NCI-H2081 treated with DMSO at 0.1 percent for 48 hours (cell line): Measurements from ENCODE around the gene GMFB.

Experiments used
- DNase-seq: peaks from one replicate; lab custom pipeline; 2025; lab: John Stamatoyannopoulos, UW

Gene GMFB

DNA sequence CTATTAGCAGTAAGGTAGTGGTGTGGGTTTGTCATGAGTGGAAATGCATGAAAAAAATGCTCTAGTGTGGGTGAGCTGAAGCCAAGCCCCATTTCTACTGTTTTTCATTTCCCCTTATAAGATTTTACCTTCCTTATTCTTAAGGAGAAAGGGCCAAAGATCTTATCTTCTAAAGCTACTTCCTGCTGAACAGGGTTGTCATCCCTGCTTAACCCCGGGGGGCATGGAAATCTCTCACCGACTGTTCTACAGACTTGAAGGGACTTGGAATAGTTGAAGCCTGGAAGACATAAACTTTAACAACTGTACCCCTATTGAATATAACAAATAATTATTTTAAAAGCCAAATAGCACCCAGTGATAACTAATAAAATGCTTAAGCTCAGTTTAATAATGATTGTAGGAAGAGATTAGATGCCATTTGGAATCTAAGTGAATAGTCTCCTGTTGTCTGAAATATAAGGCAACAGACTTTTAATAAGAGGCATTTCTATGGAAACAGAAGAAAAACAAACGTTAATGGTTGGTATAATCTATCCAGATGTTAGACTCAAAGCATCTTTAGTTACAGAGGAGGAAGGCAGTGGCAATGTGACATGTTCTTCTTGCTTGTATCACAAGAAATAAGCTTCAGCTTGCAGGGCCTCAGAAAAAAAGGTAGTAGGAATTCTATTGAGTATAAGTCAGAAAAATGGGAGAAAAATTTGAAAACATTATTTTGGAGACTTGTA lies 1.8 kb upstream of the GMFB start:
- no peak for DNase-seq

DNA sequence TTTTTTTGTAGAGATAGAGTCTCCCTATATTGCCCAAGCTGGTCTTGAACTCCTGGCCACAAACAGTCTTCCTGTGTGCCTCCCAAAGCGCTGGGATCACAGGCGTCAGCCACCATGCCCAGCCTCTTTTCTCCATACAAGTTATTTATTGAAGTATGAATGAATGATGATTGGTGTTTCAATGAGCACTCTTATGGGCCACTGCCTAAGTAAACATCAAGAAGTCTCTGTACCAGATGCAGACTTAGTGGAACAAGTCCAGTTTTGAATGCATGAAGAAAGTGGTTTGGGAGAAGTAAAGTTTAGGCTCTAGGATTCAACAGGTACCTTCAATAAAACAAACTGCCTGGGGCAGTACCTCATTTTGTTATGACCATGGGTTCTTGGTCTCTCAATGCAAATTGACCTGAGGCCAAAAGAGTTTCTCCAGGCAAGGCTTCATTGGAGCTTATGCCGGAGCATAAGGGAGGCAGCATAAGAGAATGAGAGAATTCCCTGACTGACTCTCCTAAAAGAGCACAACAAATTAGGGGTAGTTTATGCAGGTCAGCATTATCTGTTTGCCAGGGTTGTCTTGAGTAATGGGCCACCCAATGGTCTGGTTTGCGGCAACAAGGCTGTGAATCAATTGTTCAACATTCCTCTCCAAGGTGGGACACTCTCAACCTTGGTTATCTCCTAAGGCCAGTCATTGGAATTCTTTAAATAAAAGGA lies 1.1 kb upstream of the GMFB start:
- DNase-seq: no peak

- DNase-seq: no peak
Measured at GRCh38 chr14:54489318-54489683, 521 bp upstream of the GMFB start.

GRCh38 chr14:54488318-54488645 lies 498 bp downstream of the GMFB start:
- DNase-seq: no peak

DNA sequence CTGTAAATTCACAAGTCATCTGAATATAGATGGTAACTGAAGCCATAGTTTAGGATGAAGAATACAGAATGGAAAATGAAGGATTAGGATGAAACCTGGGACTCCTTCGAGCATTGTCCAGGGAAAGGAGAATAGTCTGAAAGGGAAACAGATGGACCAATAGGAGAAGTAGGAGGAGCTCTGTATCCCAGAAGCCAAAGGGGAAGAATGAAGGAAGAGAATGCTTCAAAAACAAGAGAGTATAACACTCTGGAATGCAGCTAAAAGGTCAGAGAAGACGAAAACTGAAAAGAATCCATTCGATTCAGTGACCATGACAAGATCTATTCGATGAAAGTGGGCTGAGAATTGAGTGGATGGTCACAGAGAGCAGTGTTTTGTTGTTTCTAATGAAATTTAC lies 1.0 kb downstream of the GMFB start:
- DNase-seq: no peak

- DNase-seq: no peak
Measured at GRCh38 chr14:54486685-54487084, 2.1 kb downstream of the GMFB start.

DNA sequence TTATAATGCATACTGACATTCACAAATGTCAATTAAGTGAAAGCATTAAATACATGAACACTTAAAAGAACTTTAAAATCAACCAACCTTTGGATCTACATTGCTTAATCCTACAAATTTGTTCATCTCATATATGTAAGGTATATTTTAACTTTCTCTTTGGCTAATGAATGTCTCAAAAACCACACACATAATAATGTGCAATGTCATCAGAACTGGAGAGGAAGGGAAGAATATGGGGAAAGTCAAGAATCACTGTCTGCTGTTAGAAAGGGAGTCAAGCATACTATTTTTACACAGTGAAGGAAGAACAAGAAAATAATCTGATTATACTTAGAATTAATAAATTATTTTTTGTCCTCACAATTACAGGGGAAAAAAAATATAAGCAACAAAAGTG lies 4.9 kb downstream of the GMFB start:
- DNase-seq: no peak

DNA sequence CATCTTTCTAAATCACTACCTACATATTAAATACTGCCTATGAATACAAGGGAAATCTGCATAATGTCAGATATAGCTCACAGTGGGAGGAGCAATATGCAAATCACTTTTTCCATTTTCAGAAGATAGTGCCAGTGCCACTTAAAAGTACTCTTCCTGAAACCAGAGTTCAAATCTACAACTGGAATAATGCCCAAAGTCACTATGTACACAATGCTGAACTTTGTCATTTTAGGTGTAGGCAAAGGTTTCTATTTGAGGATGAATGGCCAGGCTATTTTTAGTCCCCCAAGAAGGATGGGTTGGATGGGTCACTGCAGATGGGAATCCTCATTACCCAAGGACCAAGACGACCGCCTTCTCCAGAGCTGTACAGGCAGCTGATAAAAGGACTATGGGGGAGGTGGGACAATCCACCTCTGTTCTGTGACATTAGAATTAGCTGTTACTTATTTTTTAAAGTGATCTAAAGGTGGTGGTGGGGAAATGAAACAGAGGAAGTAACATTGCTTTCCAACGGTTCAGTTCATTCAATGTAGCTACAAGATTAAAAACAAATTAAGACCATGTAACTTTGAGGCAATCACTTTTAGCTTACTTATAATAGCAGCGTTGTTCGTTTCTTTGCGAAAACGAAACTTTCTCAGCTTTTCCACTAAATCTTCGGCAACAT lies 5.6 kb downstream of the GMFB start:
- DNase-seq: no peak

DNA sequence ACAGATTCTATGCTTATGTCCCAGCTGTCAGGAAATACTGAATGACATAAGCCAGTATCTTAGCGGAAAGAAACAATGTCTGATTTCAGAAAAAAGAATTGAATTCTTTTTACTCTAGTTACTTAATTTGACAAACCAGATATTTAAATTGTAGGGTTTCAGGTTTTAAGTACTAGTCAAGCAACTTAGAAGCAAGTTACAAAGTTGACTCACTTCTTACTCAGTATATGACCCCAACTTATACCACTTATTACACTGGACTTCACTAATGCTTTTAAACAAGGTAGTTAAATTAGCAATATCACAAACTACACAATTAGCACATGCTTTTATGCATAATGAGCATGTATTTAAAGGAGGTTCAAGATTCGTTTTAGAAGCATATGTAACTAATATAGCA lies 7.1 kb downstream of the GMFB start:
- DNase-seq: no peak

DNA sequence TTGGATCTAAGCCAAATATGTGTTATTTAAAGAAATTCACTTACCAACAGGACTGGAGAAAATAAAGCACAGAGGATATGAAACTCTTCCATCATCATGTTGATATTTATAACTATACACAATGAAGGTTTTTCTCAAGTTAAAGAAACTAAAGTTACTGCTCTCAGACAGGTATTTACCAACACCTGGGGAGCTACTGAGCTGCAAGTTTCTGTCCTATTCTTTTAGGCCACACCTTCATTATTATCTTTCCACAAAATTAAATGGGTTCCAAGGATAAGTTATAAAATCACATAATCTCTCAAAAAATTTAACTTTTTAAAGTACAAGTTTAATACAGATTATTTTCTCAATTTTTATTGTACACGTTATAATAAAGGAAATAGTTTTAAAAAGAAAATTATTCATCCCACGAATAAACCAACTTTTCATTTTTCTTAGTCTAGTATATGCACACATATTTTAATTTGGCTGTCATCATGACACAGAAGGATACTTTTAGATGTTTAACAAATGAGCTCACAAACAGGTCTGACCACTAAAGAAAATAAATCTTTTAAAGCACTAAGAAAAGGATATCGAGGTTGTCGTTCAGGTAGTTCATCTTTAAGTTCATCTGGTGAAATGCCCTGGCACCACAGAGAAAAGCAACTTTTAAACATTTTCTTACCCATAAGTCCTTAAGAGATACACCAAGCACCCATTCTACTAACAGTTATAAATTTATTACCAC lies 7.8 kb downstream of the GMFB start:
- no peak for DNase-seq

- no peak for DNase-seq
Measured at GRCh38 chr14:54478636-54479215, 10.1 kb downstream of the GMFB start.

- DNase-seq: no peak
Measured at GRCh38 chr14:54475911-54476310, 12.9 kb downstream of the GMFB start.

GRCh38 chr14:54475187-54475899 lies 13.4 kb downstream of the GMFB start:
- no peak for DNase-seq

DNA sequence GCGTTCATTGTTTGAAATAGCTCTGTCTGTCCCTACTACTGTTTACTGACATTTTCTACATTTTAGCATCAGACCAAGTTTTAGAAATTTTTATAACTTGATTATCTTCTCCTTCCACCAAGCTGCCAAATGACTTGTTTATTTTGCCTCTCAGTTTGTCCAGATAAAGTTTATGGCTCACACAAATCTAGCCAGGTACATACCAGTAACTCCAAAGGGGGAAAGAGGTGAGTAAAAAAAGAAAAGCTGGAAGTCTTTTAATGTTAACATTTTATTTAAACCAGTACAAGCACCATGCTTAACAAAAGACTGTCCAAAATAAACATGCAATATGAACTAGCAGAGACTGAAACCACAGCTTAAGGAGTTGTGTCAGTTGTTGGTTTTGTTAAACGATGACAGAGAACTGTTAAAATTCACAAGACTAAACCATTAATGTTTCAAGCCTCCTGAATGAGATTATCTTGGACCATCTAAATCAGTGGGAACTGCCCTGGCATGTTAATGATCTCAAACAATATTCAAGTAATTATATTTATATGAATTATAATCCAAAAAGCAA lies 14.5 kb downstream of the GMFB start:
- no peak for DNase-seq

- no peak for DNase-seq
Measured at GRCh38 chr14:54472315-54472714, 16.5 kb downstream of the GMFB start.

GRCh38 chr14:54471641-54472040 lies 17.1 kb downstream of the GMFB start:
- DNase-seq: no peak

DNA sequence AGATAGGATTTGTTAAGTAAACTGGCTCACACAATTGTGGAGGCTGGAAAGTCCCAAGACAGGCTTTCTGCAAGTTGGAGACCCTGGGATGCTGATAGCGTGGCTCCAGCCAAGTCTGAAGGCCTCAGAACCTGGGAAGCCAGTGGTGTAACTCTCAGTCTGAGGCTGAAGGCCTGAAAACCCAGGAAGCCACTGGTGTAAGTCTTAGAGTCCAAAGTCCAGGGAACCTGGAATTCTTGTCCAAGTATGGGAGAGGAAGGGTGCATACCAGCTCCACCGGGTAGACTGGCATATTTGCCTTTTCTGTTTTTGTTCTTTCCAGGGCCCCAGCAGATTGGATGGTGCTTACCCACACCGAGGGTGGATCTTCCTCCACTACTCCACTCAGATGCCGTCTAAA lies 18.1 kb downstream of the GMFB start:
- no peak for DNase-seq

- no peak for DNase-seq
Measured at GRCh38 chr14:54467280-54467679, 21.5 kb downstream of the GMFB start.

- no peak for DNase-seq
Measured at GRCh38 chr14:54465654-54466053, 23.1 kb downstream of the GMFB start.

GRCh38 chr14:54462048-54462447 lies 26.7 kb downstream of the GMFB start:
- no peak for DNase-seq

DNA sequence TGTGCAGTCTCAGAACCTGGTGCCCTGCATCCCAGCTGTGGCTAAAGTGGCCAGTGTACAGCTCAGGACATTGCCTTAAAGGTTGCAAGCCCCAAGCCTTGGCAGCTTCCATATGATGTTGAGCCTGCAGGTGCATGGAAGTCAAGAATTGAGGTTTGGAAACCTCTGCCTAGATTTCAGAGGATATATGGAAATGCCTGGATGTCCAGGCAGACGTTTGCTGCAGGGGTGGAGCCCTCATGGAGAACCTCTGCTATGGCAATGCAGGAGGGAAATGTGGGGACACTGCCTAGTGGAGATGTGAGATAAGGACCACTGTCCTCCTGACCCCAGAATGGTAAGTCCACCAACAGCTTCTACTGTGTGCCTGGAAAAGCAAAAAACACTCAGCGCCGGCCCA lies 29.7 kb downstream of the GMFB start:
- DNase-seq: no peak
